H1 (cell line): Measurements from ENCODE around the gene WDR59. TPM values are rescaled to one million over a fixed set of nuclear protein-coding genes. Genes with fewer than 3 reads are reported as not detected.

Experiments used
- CTCF ChIA-PET: fragments of 300-600 bp; sonication (Branson Sonifier 250); formaldehyde crosslinking; loops from one replicate; lab custom pipeline; 2021; ENCODE audit not compliant: partially characterized antibody; lab: Charles Lee
- POLR2A ChIA-PET: fragments of 300-600 bp; sonication (Branson Sonifier 250); formaldehyde crosslinking; loops from one replicate; lab custom pipeline; 2021; ENCODE audit warnings: inconsistent platforms; ENCODE audit not compliant: partially characterized antibody; lab: Charles Lee
- DNase-seq, 2 experiments: peaks; one replicate each; pipeline versions ENCODE4 v3.0.0 to v3.0.0-alpha.2; 2010 to 2022; ENCODE audit warnings: low spot score in 2 of 2, low read depth in 1 of 2, mixed read lengths in 1 of 2
- FAIRE-seq: peaks from 2 replicates; lab custom pipeline; 2011; peaks lifted over from hg19 to GRCh38; lab: Jason Lieb, UNC
- H2AFZ ChIP-seq: 2 replicates; pipeline ENCODE4 v1.8.1; 2012; ENCODE audit warnings: low read length, inconsistent platforms
- H2AK5ac ChIP-seq: 2 replicates; pipeline ENCODE4 v1.6.1; 2013; ENCODE audit warnings: low read depth, low read length
- H2BK120ac ChIP-seq: replicated peaks from 2 replicates; pipeline ENCODE3; 2013; ENCODE audit warnings: low read depth, low read length, inconsistent platforms
- H2BK12ac ChIP-seq: 2 replicates; pipeline ENCODE4 v1.6.1; 2013; ENCODE audit warnings: low read depth, low read length
- H2BK15ac ChIP-seq: 2 replicates; pipeline ENCODE4 v1.6.1; 2013; ENCODE audit warnings: low read length
- H2BK20ac ChIP-seq: 2 replicates; pipeline ENCODE4 v1.6.1; 2013; ENCODE audit warnings: low read length
- H2BK5ac ChIP-seq: 2 replicates; pipeline ENCODE4 v1.6.1; 2013; ENCODE audit warnings: low read depth, low read length
- H3K14ac ChIP-seq: 2 replicates; pipeline ENCODE4 v1.6.1; 2013; ENCODE audit warnings: inconsistent platforms; ENCODE audit not compliant: insufficient read length
- H3K18ac ChIP-seq: 2 replicates; pipeline ENCODE4 v1.6.1; 2013; ENCODE audit warnings: low read length; ENCODE audit errors: extremely low read depth
- H3K23ac ChIP-seq: 2 replicates; pipeline ENCODE4 v1.6.1; 2013; ENCODE audit warnings: inconsistent platforms; ENCODE audit not compliant: insufficient read length
- H3K23me2 ChIP-seq: 2 replicates; pipeline ENCODE4 v1.6.1; 2013; ENCODE audit warnings: low read depth, low read length
- H3K27ac ChIP-seq: 2 replicates; pipeline ENCODE4 v1.6.1; 2011; ENCODE audit warnings: low read depth, low read length, inconsistent platforms
- H3K27me3 ChIP-seq, 4 experiments: replicated peaks in 1 of 4; 1 replicate in 1 of 4; 2 replicates in 3 of 4; pipeline versions ENCODE4 v1.6.1 to v1.8.1; 2011 to 2013; ENCODE audit warnings: low read length in 3 of 4, mild to moderate bottlenecking in 3 of 4, inconsistent platforms in 2 of 4, mixed read lengths in 2 of 4, moderate library complexity in 1 of 4; ENCODE audit not compliant: control insufficient read depth in 3 of 4, insufficient read depth in 3 of 4; ENCODE audit errors: extremely low read depth in 1 of 4
- H3K36me3 ChIP-seq, 4 experiments: 2 replicates each; pipeline versions ENCODE4 v1.6.1 to v1.8.1; 2011 to 2013; ENCODE audit warnings: mild to moderate bottlenecking in 4 of 4, low read length in 3 of 4, moderate library complexity in 2 of 4, control low read depth in 1 of 4, inconsistent platforms in 1 of 4; ENCODE audit not compliant: insufficient read depth in 4 of 4, control insufficient read depth in 2 of 4
- H3K4ac ChIP-seq: replicated peaks from 2 replicates; pipeline ENCODE3; 2013; ENCODE audit warnings: low read length, low read depth, mixed read lengths, inconsistent platforms; ENCODE audit not compliant: insufficient read length
- H3K4me1 ChIP-seq, 4 experiments: replicated peaks in 1 of 4; 1 replicate in 1 of 4; 2 replicates in 3 of 4; pipeline versions ENCODE4 v1.6.1 to v1.8.1; 2011 to 2013; ENCODE audit warnings: low read length in 3 of 4, inconsistent platforms in 2 of 4, mixed read lengths in 1 of 4; ENCODE audit not compliant: insufficient read depth in 4 of 4, control insufficient read depth in 3 of 4
- H3K4me2 ChIP-seq, 2 experiments: 2 replicates each; pipeline versions ENCODE4 v1.6.1 to v1.8.1; 2011 to 2013; ENCODE audit warnings: low read depth in 2 of 2, low read length in 2 of 2, control low read depth in 1 of 2, inconsistent platforms in 1 of 2, mild to moderate bottlenecking in 1 of 2; ENCODE audit not compliant: insufficient read depth in 1 of 2
- H3K4me3 ChIP-seq, 4 experiments: fragments of 200-600, 300-600 bp in 1 of 4; sonication (generic), shearing (Covaris generic), sonication (Bioruptor Twin) in 1 of 4; 2 replicates each; pipeline versions ENCODE4 v1.5.1 to v1.8.1; 2011 to 2016; ENCODE audit warnings: low read length in 4 of 4, low read depth in 3 of 4, control low read depth in 2 of 4, inconsistent platforms in 2 of 4, mild to moderate bottlenecking in 2 of 4, mixed read lengths in 1 of 4, moderate library complexity in 1 of 4; ENCODE audit not compliant: insufficient read depth in 2 of 4; ENCODE audit errors: extremely low read depth in 1 of 4
- H3K56ac ChIP-seq: replicated peaks from 2 replicates; pipeline ENCODE3; 2013; ENCODE audit warnings: low read depth, mild to moderate bottlenecking, mixed read lengths, low read length, inconsistent platforms; ENCODE audit not compliant: insufficient read length
- H3K79me1 ChIP-seq: 2 replicates; pipeline ENCODE4 v1.6.1; 2013; ENCODE audit warnings: low read depth, low read length, control low read depth
- H3K79me2 ChIP-seq, 2 experiments: 2 replicates each; pipeline versions ENCODE4 v1.6.1 to v1.8.1; 2012 to 2013; ENCODE audit warnings: low read length in 2 of 2, mild to moderate bottlenecking in 2 of 2, inconsistent platforms in 1 of 2; ENCODE audit not compliant: insufficient read depth in 2 of 2, control insufficient read depth in 1 of 2
- H3K9ac ChIP-seq, 4 experiments: replicated peaks in 1 of 4; 1 replicate in 1 of 4; 2 replicates in 3 of 4; pipeline versions ENCODE4 v1.6.1 to v1.8.1; 2011 to 2013; ENCODE audit warnings: low read depth in 3 of 4, low read length in 3 of 4, control low read depth in 2 of 4, mild to moderate bottlenecking in 2 of 4, moderate library complexity in 2 of 4, inconsistent platforms in 1 of 4; ENCODE audit errors: extremely low read depth in 1 of 4
- H3K9me3 ChIP-seq, 2 experiments: 2 replicates each; pipeline versions ENCODE4 v1.6.1 to v1.8.1; 2012 to 2013; ENCODE audit warnings: mild to moderate bottlenecking in 2 of 2, moderate library complexity in 2 of 2, control low read depth in 1 of 2, inconsistent platforms in 1 of 2, low read depth in 1 of 2, low read length in 1 of 2, mixed read lengths in 1 of 2; ENCODE audit not compliant: insufficient read depth in 2 of 2
- H4K20me1 ChIP-seq, 2 experiments: replicated peaks in 1 of 2; 2 replicates each; pipeline versions ENCODE3 to v1.8.1; 2011 to 2013; ENCODE audit warnings: inconsistent platforms in 2 of 2, low read length in 2 of 2, mild to moderate bottlenecking in 1 of 2; ENCODE audit not compliant: insufficient read depth in 2 of 2, control insufficient read depth in 1 of 2
- H4K5ac ChIP-seq: 2 replicates; pipeline ENCODE4 v1.6.1; 2013; ENCODE audit warnings: low read length, low read depth, mixed read lengths, inconsistent platforms; ENCODE audit not compliant: insufficient read length
- H4K8ac ChIP-seq: 2 replicates; pipeline ENCODE4 v1.8.0; 2013; ENCODE audit warnings: mild to moderate bottlenecking, moderate library complexity, low read length, inconsistent platforms; ENCODE audit not compliant: insufficient read depth; ENCODE audit errors: extremely low read depth
- H4K91ac ChIP-seq: replicated peaks from 2 replicates; pipeline ENCODE3; 2013; ENCODE audit warnings: low read length, mixed read lengths, inconsistent platforms; ENCODE audit not compliant: insufficient read length
- BRCA1 ChIP-seq: IDR thresholded peaks from 2 replicates; pipeline ENCODE4 v1.6.1; 2012; ENCODE audit warnings: low read depth, low read length, improper control_type of control experiment
- EGR1 ChIP-seq: IDR thresholded peaks from 2 replicates; pipeline ENCODE4 v1.6.1; 2011; ENCODE audit warnings: low read depth, low read length, borderline replicate concordance
- EZH2 ChIP-seq: fragments of 200-600 bp; sonication (generic); IDR thresholded peaks from 2 replicates; pipeline ENCODE4 v1.7.1; 2012; ENCODE audit warnings: low read depth, mild to moderate bottlenecking, moderate library complexity, low read length, inconsistent platforms; ENCODE audit not compliant: severe bottlenecking
- GABPA ChIP-seq: IDR thresholded peaks from 2 replicates; pipeline ENCODE4 v1.6.1; 2011; ENCODE audit warnings: mild to moderate bottlenecking, low read length, moderate library complexity, borderline replicate concordance; ENCODE audit not compliant: insufficient read depth
- MAX ChIP-seq: IDR thresholded peaks from 2 replicates; pipeline ENCODE4 v1.6.1; 2012; ENCODE audit warnings: inconsistent platforms
- POLR2A ChIP-seq, 2 experiments: IDR thresholded peaks; 1 replicate in 1 of 2; 2 replicates in 1 of 2; pipeline ENCODE4 v1.6.1; 2011; ENCODE audit warnings: low read depth in 2 of 2, low read length in 2 of 2, mild to moderate bottlenecking in 2 of 2; ENCODE audit errors: control extremely low read depth in 1 of 2
- RBBP5 ChIP-seq: IDR thresholded peaks from 2 replicates; pipeline ENCODE4 v1.7.1; 2012; ENCODE audit warnings: low read depth, mild to moderate bottlenecking, inconsistent platforms, low read length, moderate library complexity, borderline replicate concordance
- RXRA ChIP-seq: IDR thresholded peaks from 2 replicates; pipeline ENCODE4 v1.6.1; 2011; ENCODE audit warnings: low read depth, mild to moderate bottlenecking, low read length, moderate library complexity; ENCODE audit not compliant: insufficient read depth
- SAP30 ChIP-seq: fragments of 300-600 bp; sonication (generic); IDR thresholded peaks from 2 replicates; pipeline ENCODE4 v1.7.1; 2012; ENCODE audit warnings: low read length, moderate library complexity, mild to moderate bottlenecking, inconsistent platforms; ENCODE audit not compliant: insufficient read depth, insufficient replicate concordance
- SIX5 ChIP-seq: IDR thresholded peaks from 2 replicates; pipeline ENCODE4 v1.6.1; 2011; ENCODE audit warnings: mild to moderate bottlenecking, low read depth, low read length
- SRF ChIP-seq: IDR thresholded peaks from 2 replicates; pipeline ENCODE4 v1.6.1; 2011; ENCODE audit warnings: mild to moderate bottlenecking, low read depth, low read length, moderate library complexity
- TAF1 ChIP-seq: IDR thresholded peaks from 2 replicates; pipeline ENCODE4 v1.6.1; 2011; ENCODE audit warnings: mild to moderate bottlenecking, low read depth, low read length
- TBP ChIP-seq: IDR thresholded peaks from 2 replicates; pipeline ENCODE4 v1.6.1; 2011; ENCODE audit warnings: low read depth, low read length, improper control_type of control experiment
- TCF12 ChIP-seq: IDR thresholded peaks from 2 replicates; pipeline ENCODE4 v1.6.1; 2011; ENCODE audit warnings: low read depth, mild to moderate bottlenecking, low read length
- YY1 ChIP-seq: IDR thresholded peaks from 2 replicates; pipeline ENCODE4 v1.6.1; 2011; ENCODE audit warnings: low read depth, mild to moderate bottlenecking, low read length
- WGBS, 2 experiments: shearing (Covaris generic) in 1 of 2; methylation state at CpG; one replicate each; pipeline versions ENCODE4 v1.1.6 to v1.1.7; 2013 to 2015; ENCODE audit warnings: low lambda C conversion rate in 2 of 2, mixed read lengths in 2 of 2, inconsistent platforms in 1 of 2, low coverage in 1 of 2, missing lambda C conversion rate in 1 of 2; ENCODE audit not compliant: insufficient replicate concordance in 2 of 2, insufficient coverage in 1 of 2, insufficient read length in 1 of 2; ENCODE audit errors: extremely low coverage in 1 of 2, missing lambda C conversion rate in 1 of 2; 5-methylcytosine and 5-hydroxymethylcytosine counted together
- polyA plus RNA-seq, 7 experiments: library from polyadenylated mRNA; depleted of rRNA in 3 of 7; stranded (reverse) in 5 of 7; unstranded in 2 of 7; fragments of >200 nt in 5 of 7; fragments of 200-250 nt in 2 of 7; gene quantifications; 1 replicate in 5 of 7; 2 replicates in 1 of 7; 4 replicates in 1 of 7; pipeline versions ENCODE4 v1.2.1 to v1.2.3, GENCODE V29; 2011 to 2013; ENCODE audit warnings: missing spikeins in 2 of 7, mixed read lengths in 2 of 7
- total RNA-seq: library from RNA; stranded (reverse); fragmentation: NEBNext Ultra II Directional; extraction: Animal tissue kit (Norgen Biotek cat#: 25700); gene quantifications from 2 replicates; pipeline ENCODE4 v1.2.1, GENCODE V29; 2021

Gene WDR59
- total and polyA plus RNA-seq, 2 of the 8 experiments (the other 6 are each of a cell fraction or from before 2014, with no cell fraction given), result 84.2 to 124 TPM

GRCh38 chr16:74846714-74847113 lies 138.2 kb downstream of the WDR59 start:
- H2BK120ac ChIP-seq, result no peak overlapping the region
- FAIRE-seq, result no peak
- H3K4ac ChIP-seq, result no peak overlapping the region
- no peaks in the 10 kb centered on the region for H3K4me1 ChIP-seq
- H4K91ac ChIP-seq, result no peak overlapping the region
- no peak overlapping the region for H2AFZ ChIP-seq
- CTCF ChIA-PET, result interaction anchor here (1.0 to 3.9 kb wide), 4 partner anchors 15 to 33 kb away, joined by 3 to 36 read pairs (median 4); no protein-coding TSS in a partner anchor
- 92% methylated on average over 4 of the region's 4 CpGs; no CpG with 5 or more reads in 1 of the 2 experiments for WGBS, 2 experiments
- H2AK5ac ChIP-seq, result no peak overlapping the region
- H2BK12ac ChIP-seq, result no peak overlapping the region
- H3K56ac ChIP-seq, result no peak overlapping the region
- H3K18ac ChIP-seq, result no peak overlapping the region
- no peak overlapping the region for H3K4me2 ChIP-seq
- H2BK15ac ChIP-seq, result no peak overlapping the region
- H3K14ac ChIP-seq, result no peak overlapping the region
- no peaks in the 10 kb centered on the region for H3K9me3 ChIP-seq
- H2BK5ac ChIP-seq, result no peak overlapping the region
- no peak overlapping the region for H3K9ac ChIP-seq
- no peaks in the 10 kb centered on the region; the same call in 1 of the 2 replicates for H3K79me1 ChIP-seq
- no peaks in the 10 kb centered on the region for H3K36me3 ChIP-seq
- POLR2A ChIA-PET, result no interaction called here
- H3K4me3 ChIP-seq, result no peak overlapping the region
- no peak overlapping the region for H3K27ac ChIP-seq
- no peak for DNase-seq
- no peaks in the 10 kb centered on the region for H3K23me2 ChIP-seq
- no peak overlapping the region for H2BK20ac ChIP-seq
- TF ChIP-seq RBBP5 (no peak), TCF12 (no peak), RXRA (no peak), SRF (no peak), TAF1 (no peak), EGR1 (no peak), MAX (no peak), GABPA (no peak), POLR2A (IDR thresholded peaks at IDR 0.05; ENCODE audit: control extremely low read depth in 1 of 2, low read depth in 2 of 2, low read length in 2 of 2) (no peak), TBP (no peak), SIX5 (no peak), YY1 (no peak), SAP30 (no peak), EZH2 (no peak), BRCA1 (no peak)
- H4K8ac ChIP-seq, result no peak overlapping the region
- no peaks in the 10 kb centered on the region for H3K27me3 ChIP-seq
- H4K20me1 ChIP-seq, result no peaks in the 10 kb centered on the region
- H3K23ac ChIP-seq, result no peak overlapping the region
- H4K5ac ChIP-seq, result no peak overlapping the region
- H3K79me2 ChIP-seq, result no peaks in the 10 kb centered on the region
